HG03354 (cell line): ENCODE results near the gene OLR1.
"Not testable (repeated sequence)": the region's sequence is repeated elsewhere in the genome, so short reads cannot be mapped to it uniquely, and the experiment has no call there.

ENCODE experiments used
- ATAC-seq: cut with Tn5 transposase; IDR thresholded peaks from one replicate; pipeline ENCODE4 v1.9.1; 2021; ENCODE audit warnings: mild to moderate bottlenecking; ENCODE audit not compliant: unreplicated experiment, poor library complexity, severe bottlenecking

Gene OLR1

GRCh38 chr12:10171973-10172728, at the start of gene OLR1:
TSS of gene OLR1 (minus strand) at chr12:10172132. CDS start at chr12:10172077, 55 bp downstream.
- no peak for ATAC-seq

- no peak for ATAC-seq
Observed at GRCh38 chr12:10220398-10221077, 48.6 kb upstream of the OLR1 start.

GRCh38 chr12:10218021-10218420, 46.1 kb upstream of the OLR1 start:
- ATAC-seq: no peak

- not testable (repeated sequence) for ATAC-seq
Observed at GRCh38 chr12:10215946-10216345, 44.0 kb upstream of the OLR1 start.

- ATAC-seq: no peak
Observed at GRCh38 chr12:10215436-10215835, 43.5 kb upstream of the OLR1 start.

- no peak for ATAC-seq
Observed at GRCh38 chr12:10214895-10215267, 42.9 kb upstream of the OLR1 start.

- ATAC-seq: no peak
Observed at GRCh38 chr12:10214136-10214894, 42.4 kb upstream of the OLR1 start.

- ATAC-seq: peak; percentile 58
Observed at GRCh38 chr12:10213168-10214135, 41.5 kb upstream of the OLR1 start.

- ATAC-seq: peak; percentile 77
Observed at GRCh38 chr12:10212739-10213131, 40.8 kb upstream of the OLR1 start, which contains the start of gene GABARAPL1. TSS of gene GABARAPL1 (plus strand) at chr12:10212877. CDS start at chr12:10213130, 253 bp downstream.

GRCh38 chr12:10211940-10212738, 40.2 kb upstream of the OLR1 start:
- peak; percentile 61 for ATAC-seq

- no peak for ATAC-seq
Observed at GRCh38 chr12:10211101-10211939, 39.4 kb upstream of the OLR1 start.

- no peak for ATAC-seq
Observed at GRCh38 chr12:10210225-10210624, 38.3 kb upstream of the OLR1 start.

- ATAC-seq: no peak
Observed at GRCh38 chr12:10207136-10207535, 35.2 kb upstream of the OLR1 start.

- ATAC-seq: no peak
Observed at GRCh38 chr12:10205220-10205807, 33.4 kb upstream of the OLR1 start.

- ATAC-seq: not testable (repeated sequence)
Observed at GRCh38 chr12:10204495-10204894, 32.6 kb upstream of the OLR1 start.

GRCh38 chr12:10197879-10198278, 25.9 kb upstream of the OLR1 start:
- ATAC-seq: no peak

- ATAC-seq: peak; percentile 90
Observed at GRCh38 chr12:10196210-10196609, 24.3 kb upstream of the OLR1 start.
